NT2/D1 (cell line): ENCODE results near the gene PLG.
"Not testable (repeated sequence)": the region's sequence is repeated elsewhere in the genome, so short reads cannot be mapped to it uniquely, and the experiment has no call there.

ENCODE experiments used
- DNase-seq: peaks from one replicate; pipeline ENCODE4 v3.0.0-alpha.2; 2011; ENCODE audit warnings: low read depth, low spot score
- H3K27me3 ChIP-seq: 2 replicates; pipeline ENCODE4 v1.6.0; 2011; ENCODE audit warnings: mild to moderate bottlenecking; ENCODE audit not compliant: insufficient read length, insufficient read depth
- H3K36me3 ChIP-seq: 2 replicates; pipeline ENCODE4 v1.6.1; 2011; ENCODE audit warnings: mild to moderate bottlenecking, low read length, mixed read lengths; ENCODE audit not compliant: insufficient read depth, insufficient read length
- H3K4me1 ChIP-seq: 2 replicates; pipeline ENCODE4 v1.5.1; 2011; ENCODE audit not compliant: insufficient read depth, insufficient read length
- H3K4me3 ChIP-seq: 2 replicates; pipeline ENCODE4 v1.5.1; 2011; ENCODE audit warnings: low read depth; ENCODE audit not compliant: insufficient read length
- H3K9ac ChIP-seq: 2 replicates; pipeline ENCODE4 v1.6.0; 2011; ENCODE audit warnings: low read depth; ENCODE audit not compliant: insufficient read length
- H3K9me3 ChIP-seq: 2 replicates; pipeline ENCODE4 v1.5.1; 2011; ENCODE audit warnings: mild to moderate bottlenecking, low read length; ENCODE audit not compliant: insufficient read depth
- SUZ12 ChIP-seq: IDR thresholded peaks from 2 replicates; pipeline ENCODE4 v1.6.1; 2011; ENCODE audit not compliant: insufficient read length, insufficient read depth; ENCODE audit errors: extremely low read depth
- YY1 ChIP-seq: IDR thresholded peaks from 2 replicates; pipeline ENCODE4 v1.6.1; 2011; ENCODE audit not compliant: insufficient read length, insufficient read depth
- ZNF274 ChIP-seq: IDR thresholded peaks from 2 replicates; pipeline ENCODE4 v1.6.1; 2011; ENCODE audit warnings: mild to moderate bottlenecking, low read depth, low read length

Gene PLG

DNA sequence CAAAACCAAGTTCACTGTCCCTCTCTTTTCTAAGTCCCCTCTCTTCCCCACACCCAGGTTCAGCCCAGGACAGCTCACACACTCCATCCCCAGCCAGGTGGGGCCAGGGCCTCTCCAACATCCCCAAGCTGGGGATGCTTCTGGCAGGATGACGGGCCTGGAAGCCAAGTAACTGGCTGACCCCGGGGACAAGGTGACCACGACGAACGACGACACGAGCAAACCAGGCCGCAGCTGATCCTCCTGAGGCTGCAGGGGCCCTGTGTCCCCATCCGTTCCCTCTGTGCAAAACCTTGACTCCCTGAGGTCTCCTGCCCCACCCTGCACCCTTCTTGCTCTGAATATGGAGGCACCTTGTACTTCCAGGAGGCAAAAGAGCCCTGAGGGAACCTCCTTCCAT, 11.6 kb upstream of the PLG start:
- TF ChIP-seq SUZ12 = no peak
- no peak for TF ChIP-seq YY1
- TF ChIP-seq ZNF274 = no peak
- H3K4me3 ChIP-seq = no peak overlapping the region
- DNase-seq = no peak
- H3K9ac ChIP-seq = no peak overlapping the region
- H3K9me3 ChIP-seq = peaks cover 10% of the 10 kb centered on the region
- H3K4me1 ChIP-seq = no peaks in the 10 kb centered on the region
- no peaks in the 10 kb centered on the region for H3K36me3 ChIP-seq
- no peaks in the 10 kb centered on the region for H3K27me3 ChIP-seq

DNA sequence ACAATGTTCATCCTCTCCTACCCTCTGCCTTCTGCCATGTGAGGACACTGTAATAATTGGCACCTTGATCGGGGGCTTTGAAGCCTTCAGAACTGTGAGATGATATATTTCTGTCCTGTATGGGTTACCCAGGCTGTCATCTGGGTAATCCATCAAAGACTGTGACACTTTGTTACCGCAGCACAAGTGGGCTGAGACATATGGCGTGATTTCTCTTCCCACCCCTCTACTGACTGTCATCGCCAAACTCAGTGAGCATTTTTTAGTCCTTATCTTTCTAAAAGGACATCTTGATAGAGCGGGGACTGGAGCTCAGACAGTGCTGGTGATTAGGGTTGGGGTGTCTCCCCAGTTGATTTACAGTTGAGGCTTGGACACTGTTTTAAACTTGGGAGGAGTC, 10.4 kb upstream of the PLG start:
- TF ChIP-seq ZNF274 = no peak
- TF ChIP-seq YY1 = no peak
- no peak for TF ChIP-seq SUZ12
- H3K4me1 ChIP-seq = no peaks in the 10 kb centered on the region
- no peak overlapping the region for H3K9ac ChIP-seq
- H3K27me3 ChIP-seq = no peaks in the 10 kb centered on the region
- H3K36me3 ChIP-seq = no peaks in the 10 kb centered on the region
- no peaks in the 10 kb centered on the region for H3K9me3 ChIP-seq
- DNase-seq = no peak
- H3K4me3 ChIP-seq = no peak overlapping the region

DNA sequence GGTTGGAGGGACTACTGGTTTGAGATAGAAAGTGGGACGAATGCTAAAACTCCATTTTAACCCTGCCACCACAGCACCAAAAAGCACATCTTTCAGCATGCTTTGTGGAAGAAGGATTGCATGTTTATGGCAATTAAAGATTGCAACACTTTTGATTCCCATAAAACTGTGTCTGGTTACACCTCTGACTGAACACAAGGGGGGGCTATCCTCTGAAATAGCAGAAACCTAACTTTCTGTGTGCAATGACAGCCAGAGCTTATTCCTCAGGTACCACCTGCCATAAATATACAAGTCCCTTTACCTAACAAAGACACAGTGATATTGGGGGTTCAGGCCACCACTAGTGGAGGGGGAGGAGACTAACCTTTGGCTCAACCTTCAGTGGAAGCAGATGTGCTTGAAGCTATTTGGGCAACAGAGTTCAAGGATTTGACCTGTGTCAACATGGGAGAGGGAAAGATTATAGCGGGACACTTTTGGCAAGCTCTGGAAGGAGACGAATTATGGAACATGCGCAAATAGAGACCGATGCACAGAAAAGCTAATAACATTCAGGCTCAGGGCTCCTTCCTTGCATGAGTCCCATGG, 9.6 kb upstream of the PLG start:
- Histone ChIP-seq H3K4me3 (no peak overlapping the region), H3K27me3 (no peaks in the 10 kb centered on the region), H3K36me3 (no peaks in the 10 kb centered on the region), H3K9me3 (no peaks in the 10 kb centered on the region), H3K4me1 (no peaks in the 10 kb centered on the region), H3K9ac (no peak overlapping the region)
- DNase-seq = no peak
- TF ChIP-seq ZNF274 = no peak
- TF ChIP-seq SUZ12 = no peak
- TF ChIP-seq YY1 = no peak

DNA sequence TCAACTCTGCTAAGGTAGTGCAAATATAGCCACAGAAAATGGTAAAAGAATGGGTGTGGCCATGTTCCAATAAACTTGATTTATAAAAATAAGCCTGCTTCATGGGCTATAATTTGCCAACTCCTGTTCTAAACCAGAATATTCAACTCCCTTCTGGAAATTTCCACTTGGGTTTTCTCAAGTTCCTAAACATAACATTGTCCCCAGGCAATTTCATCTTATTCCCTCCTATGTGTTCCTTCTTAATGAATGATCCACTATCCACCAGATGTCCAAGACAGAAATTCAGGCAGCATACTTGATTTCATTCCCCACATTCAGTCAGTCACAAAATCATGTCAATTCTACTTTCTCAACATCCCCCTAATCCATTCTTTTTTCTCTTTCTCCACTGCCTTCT, 7.0 kb upstream of the PLG start:
- H3K9me3 ChIP-seq, H3K4me3 ChIP-seq, H3K27me3 ChIP-seq, H3K36me3 ChIP-seq, H3K4me1 ChIP-seq, DNase-seq, H3K9ac ChIP-seq: not testable (repeated sequence)

DNA sequence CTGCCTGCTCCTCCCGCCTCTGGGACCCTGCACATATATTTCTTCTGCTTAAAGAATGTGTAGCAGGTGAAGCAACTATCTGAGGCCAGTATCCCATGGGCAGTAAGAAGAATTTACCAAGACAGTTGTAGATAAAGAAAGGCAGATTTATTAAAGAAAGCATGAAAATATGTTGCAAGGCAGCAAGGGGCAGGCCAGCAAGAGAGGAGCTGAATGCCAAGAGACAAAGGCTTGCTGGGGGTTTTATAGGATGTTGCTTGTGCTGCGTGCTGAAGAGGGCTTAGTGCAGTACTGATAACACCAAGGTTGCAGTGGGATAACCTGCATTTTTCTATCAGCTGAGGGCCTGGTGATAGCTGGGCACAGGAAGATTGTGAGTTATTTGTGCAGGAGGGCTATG, 6.4 kb upstream of the PLG start:
- H3K36me3 ChIP-seq, H3K4me1 ChIP-seq, H3K27me3 ChIP-seq, DNase-seq, H3K4me3 ChIP-seq, H3K9me3 ChIP-seq, H3K9ac ChIP-seq: not testable (repeated sequence)

DNA sequence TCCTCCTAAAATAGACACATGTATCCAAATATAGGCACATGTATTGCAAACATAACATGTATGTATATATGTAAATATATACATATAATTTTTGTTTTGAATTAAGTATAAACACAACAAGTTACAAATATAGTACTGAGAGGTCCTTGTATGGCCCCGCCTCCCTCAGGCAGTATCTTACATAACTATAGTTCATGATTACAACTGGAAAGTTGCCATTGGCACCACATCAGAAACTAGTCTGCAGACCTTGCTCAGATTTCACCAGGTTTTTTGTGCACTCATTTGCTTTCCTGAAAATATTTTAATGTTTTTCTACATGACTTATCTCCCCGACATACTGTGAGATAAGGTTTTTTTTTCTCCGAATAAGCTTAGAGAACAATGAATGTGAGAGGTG, 5.2 kb upstream of the PLG start:
- H3K4me3 ChIP-seq, DNase-seq, H3K27me3 ChIP-seq, H3K36me3 ChIP-seq, H3K4me1 ChIP-seq, H3K9ac ChIP-seq, H3K9me3 ChIP-seq: not testable (repeated sequence)

DNA sequence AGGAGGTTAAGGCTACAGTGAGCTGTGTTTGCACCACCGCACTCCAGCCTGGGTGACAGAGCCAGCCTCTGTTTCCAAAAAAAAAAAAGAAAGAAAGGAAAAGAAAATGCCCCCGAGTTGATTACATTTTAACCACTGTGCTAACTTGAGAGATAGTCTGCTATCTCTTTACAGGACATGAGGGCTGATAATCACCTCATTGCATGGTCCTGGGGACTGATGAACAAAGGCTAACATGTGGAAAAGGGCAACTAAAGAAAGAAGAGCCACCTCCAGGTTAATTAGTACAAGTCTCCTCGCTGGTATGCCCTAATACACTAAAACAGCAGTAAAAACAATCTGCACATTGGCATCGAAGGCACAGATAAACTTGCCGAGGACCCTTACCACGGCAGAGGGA, 4.2 kb upstream of the PLG start:
- no peak overlapping the region for H3K9ac ChIP-seq
- H3K4me3 ChIP-seq = no peak overlapping the region
- no peak for TF ChIP-seq YY1
- no peak for TF ChIP-seq ZNF274
- no peak for TF ChIP-seq SUZ12
- no peaks in the 10 kb centered on the region for H3K36me3 ChIP-seq
- H3K9me3 ChIP-seq = no peaks in the 10 kb centered on the region
- H3K4me1 ChIP-seq = no peaks in the 10 kb centered on the region
- H3K27me3 ChIP-seq = no peaks in the 10 kb centered on the region
- no peak for DNase-seq

DNA sequence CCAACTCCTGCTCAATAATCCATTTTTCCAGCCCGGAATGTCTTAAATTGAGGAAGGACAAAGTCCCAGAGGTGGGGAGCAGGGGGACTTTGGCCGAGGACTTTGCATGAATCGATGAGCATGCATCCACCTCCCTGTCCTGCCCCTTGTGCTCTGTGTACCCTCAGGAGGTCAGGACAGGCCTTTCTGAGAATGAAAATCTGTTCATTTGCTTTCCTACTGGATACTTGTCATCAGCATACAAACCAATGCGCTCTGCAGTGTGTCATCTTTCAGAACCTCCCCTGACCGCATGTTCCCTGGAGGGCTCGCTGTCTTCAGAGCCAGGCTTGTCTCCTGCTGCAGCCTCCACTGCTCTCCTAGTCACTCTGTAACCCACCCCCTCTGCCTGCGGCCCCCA, 2.6 kb downstream of the PLG start:
- not testable (repeated sequence) for H3K27me3 ChIP-seq, H3K4me1 ChIP-seq, H3K9me3 ChIP-seq, H3K36me3 ChIP-seq, H3K9ac ChIP-seq, DNase-seq, H3K4me3 ChIP-seq

DNA sequence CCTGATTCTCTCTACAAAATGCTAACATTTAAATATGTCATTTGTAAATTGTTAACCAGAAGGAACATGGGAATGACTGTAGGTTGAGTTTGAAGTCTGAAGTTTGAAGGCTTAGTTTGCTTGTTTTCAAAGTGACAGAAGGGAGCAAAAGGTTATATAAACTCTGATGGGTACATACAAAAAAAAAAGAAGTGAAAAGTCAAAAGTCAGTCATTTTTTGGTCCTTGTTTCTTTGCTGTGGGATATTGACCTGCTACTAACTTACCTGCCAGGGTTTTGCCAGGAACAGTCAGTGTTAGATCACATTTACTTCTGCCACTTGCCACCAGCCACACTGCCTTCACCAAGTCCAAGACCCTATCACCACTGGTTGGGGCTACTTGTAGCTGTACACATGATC, 6.9 kb downstream of the PLG start:
- not testable (repeated sequence) for H3K4me3 ChIP-seq, H3K9me3 ChIP-seq, DNase-seq, H3K4me1 ChIP-seq, H3K9ac ChIP-seq, H3K36me3 ChIP-seq, H3K27me3 ChIP-seq
